Measurements from ENCODE around the gene NUP214. TPM values are rescaled to one million over a fixed set of nuclear protein-coding genes. Genes with fewer than 3 reads are reported as not detected.
"Not testable (repeated sequence)": the region's sequence is repeated elsewhere in the genome, so short reads cannot be mapped to it uniquely, and the experiment has no call there.

NUP214 gene
- total and polyA plus RNA-seq, 9 donors: 21.2 to 35.6 (median 29.7) TPM

DNA sequence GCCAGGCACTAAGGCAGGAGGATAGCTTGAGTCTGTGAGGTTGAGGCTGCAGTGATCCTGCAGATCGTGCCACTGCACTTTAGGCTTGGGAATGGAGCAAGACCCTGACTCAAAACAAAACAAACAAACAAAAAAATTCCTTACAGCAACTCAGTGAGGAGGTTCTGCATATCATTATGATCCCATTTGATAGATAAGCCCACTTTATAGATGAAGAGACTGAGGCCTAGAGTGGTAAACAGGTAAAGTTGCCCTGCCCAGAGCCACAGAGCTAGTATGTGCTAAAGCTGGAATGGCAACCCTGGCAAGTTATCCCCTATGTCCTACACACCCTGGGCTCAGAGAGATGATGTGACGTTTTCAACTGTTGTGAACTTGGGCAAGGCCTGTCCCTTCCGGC lies 21.9 kb upstream of the NUP214 start:
- Histone ChIP-seq H3K4me1 (ENCODE audit: control insufficient read depth, insufficient read depth, low read length) (peaks cover 39% of the 10 kb centered on the region), H3K4me3 (ENCODE audit: low read length) (no peak overlapping the region), H3K27me3 (ENCODE audit: control insufficient read depth, insufficient read depth, low read length) (no peaks in the 10 kb centered on the region), H3K27ac (ENCODE audit: low read length) (no peak overlapping the region), H3K36me3 (ENCODE audit: control insufficient read depth, insufficient read depth, low read length) (no peaks in the 10 kb centered on the region), H3K9me3 (replicated peaks; ENCODE audit: control insufficient read depth, low read depth, low read length) (no peaks in the 10 kb centered on the region)
- 100% methylated on average over 1 of the region's 3 CpGs for WGBS (ENCODE audit: insufficient coverage)
- no peak for DNase-seq

GRCh38 chr9:131104016-131104740 lies 21.2 kb upstream of the NUP214 start:
- Histone ChIP-seq H3K27ac (ENCODE audit: low read length) (no peak overlapping the region), H3K9me3 (replicated peaks; ENCODE audit: control insufficient read depth, low read depth, low read length) (no peaks in the 10 kb centered on the region), H3K4me1 (ENCODE audit: control insufficient read depth, insufficient read depth, low read length) (peaks cover 32% of the 10 kb centered on the region), H3K4me3 (ENCODE audit: low read length) (no peak overlapping the region), H3K27me3 (ENCODE audit: control insufficient read depth, insufficient read depth, low read length) (no peaks in the 10 kb centered on the region), H3K36me3 (ENCODE audit: control insufficient read depth, insufficient read depth, low read length) (no peaks in the 10 kb centered on the region)
- 59% methylated on average over 3 of the region's 5 CpGs for WGBS (ENCODE audit: insufficient coverage)
- no peak for DNase-seq

DNA sequence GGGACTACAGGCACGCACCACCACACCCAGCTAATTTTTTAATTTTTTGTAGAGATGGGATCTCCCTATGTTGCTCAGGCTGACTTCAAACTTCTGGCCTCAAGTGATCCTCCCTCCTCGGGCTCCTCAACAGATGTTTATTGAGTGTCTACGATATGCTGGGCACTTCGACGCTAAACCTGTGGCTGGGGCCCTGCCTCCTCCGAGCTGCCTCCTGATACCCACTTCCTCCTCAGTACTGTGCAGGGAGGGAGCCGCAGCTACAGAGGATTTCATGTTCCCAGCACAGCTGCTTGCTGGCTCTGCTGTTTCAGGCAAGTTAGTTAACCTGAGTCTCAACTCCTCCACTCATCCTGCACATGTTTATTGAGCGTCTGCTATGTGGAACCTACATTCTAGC lies 19.4 kb upstream of the NUP214 start:
- Histone ChIP-seq H3K4me3 (ENCODE audit: low read length) (no peak overlapping the region), H3K9me3 (replicated peaks; ENCODE audit: control insufficient read depth, low read depth, low read length) (no peaks in the 10 kb centered on the region), H3K27me3 (ENCODE audit: control insufficient read depth, insufficient read depth, low read length) (no peaks in the 10 kb centered on the region), H3K4me1 (ENCODE audit: control insufficient read depth, insufficient read depth, low read length) (peaks cover 19% of the 10 kb centered on the region), H3K27ac (ENCODE audit: low read length) (no peak overlapping the region), H3K36me3 (ENCODE audit: control insufficient read depth, insufficient read depth, low read length) (no peaks in the 10 kb centered on the region)
- no peak for DNase-seq
- 93% methylated on average over 6 of the region's 8 CpGs for WGBS (ENCODE audit: insufficient coverage)

DNA sequence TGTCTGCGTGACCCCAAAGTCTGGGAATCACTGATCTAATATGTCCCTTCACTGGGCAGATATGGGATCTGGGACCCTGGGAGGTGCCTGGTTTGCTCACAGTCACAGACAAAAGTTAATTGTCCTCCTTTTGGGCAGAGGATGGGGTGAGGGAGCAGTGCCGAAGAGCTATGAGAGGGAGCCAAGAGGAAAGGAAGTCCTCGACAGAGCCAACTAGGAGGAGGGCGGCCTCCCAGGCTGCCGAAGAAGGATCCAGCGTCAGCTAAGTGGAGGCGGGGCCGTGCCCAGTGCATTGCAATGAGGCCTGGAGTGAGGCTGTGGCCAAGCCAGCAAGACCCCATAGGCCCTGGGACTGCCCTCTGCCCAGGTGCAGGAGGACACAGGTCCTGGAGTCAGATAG lies 17.6 kb upstream of the NUP214 start:
- H3K36me3 ChIP-seq (ENCODE audit: control insufficient read depth, insufficient read depth, low read length): peaks cover 2% of the 10 kb centered on the region
- no peaks in the 10 kb centered on the region for H3K27me3 ChIP-seq (ENCODE audit: control insufficient read depth, insufficient read depth, low read length)
- peaks cover 9% of the 10 kb centered on the region for H3K4me1 ChIP-seq (ENCODE audit: control insufficient read depth, insufficient read depth, low read length)
- WGBS (ENCODE audit: insufficient coverage): 63% methylated on average over 7 of the region's 8 CpGs
- no peak overlapping the region for H3K4me3 ChIP-seq (ENCODE audit: low read length)
- no peak overlapping the region for H3K27ac ChIP-seq (ENCODE audit: low read length)
- no peak for DNase-seq
- no peaks in the 10 kb centered on the region for H3K9me3 ChIP-seq (replicated peaks; ENCODE audit: control insufficient read depth, low read depth, low read length)

DNA sequence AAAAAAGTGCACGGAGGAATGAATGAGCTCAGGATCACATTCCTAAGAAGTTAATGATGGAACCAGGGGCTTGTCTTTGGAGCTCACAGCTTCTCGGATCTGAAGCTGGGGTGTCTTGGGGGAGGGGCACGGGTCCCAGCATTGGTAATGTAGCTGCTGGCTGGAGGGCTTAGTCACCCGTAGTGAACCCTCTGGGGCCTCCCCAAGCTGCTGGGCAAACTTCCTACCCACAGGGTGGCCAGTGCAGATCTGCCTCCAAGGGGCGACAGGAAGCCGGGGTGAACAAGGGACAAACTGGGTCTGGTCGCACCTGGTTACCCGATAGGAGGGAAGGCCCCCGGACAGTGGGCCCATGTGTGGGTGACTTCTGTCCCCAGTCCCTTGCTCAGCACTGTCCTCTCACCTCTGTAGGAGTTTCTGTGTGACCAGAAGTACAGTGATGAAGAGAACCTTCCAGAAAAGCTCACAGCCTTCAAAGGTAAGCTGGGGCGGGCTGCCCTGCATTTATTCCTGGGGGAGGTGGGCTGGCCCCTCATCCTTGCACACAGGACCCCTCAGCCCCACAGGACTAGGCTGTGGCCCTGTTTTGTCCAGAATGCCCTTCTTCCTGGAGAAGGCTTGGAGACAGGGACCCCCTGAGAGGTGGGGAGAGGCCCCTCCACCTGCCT lies 14.1 kb upstream of the NUP214 start:
- H3K9me3 ChIP-seq (replicated peaks; ENCODE audit: control insufficient read depth, low read depth, low read length): no peaks in the 10 kb centered on the region
- DNase-seq: no peak
- WGBS (ENCODE audit: insufficient coverage): 36% methylated on average over 5 of the region's 10 CpGs
- H3K4me3 ChIP-seq (ENCODE audit: low read length): no peak overlapping the region
- no peaks in the 10 kb centered on the region for H3K27me3 ChIP-seq (ENCODE audit: control insufficient read depth, insufficient read depth, low read length)
- no peak overlapping the region for H3K27ac ChIP-seq (ENCODE audit: low read length)
- H3K4me1 ChIP-seq (ENCODE audit: control insufficient read depth, insufficient read depth, low read length): no peaks in the 10 kb centered on the region
- H3K36me3 ChIP-seq (ENCODE audit: control insufficient read depth, insufficient read depth, low read length): peaks cover 3% of the 10 kb centered on the region

GRCh38 chr9:131111854-131112311 lies 13.5 kb upstream of the NUP214 start:
- Histone ChIP-seq H3K27me3 (ENCODE audit: control insufficient read depth, insufficient read depth, low read length) (no peaks in the 10 kb centered on the region), H3K36me3 (ENCODE audit: control insufficient read depth, insufficient read depth, low read length) (peaks cover 3% of the 10 kb centered on the region), H3K27ac (ENCODE audit: low read length) (no peak overlapping the region), H3K9me3 (replicated peaks; ENCODE audit: control insufficient read depth, low read depth, low read length) (no peaks in the 10 kb centered on the region), H3K4me1 (ENCODE audit: control insufficient read depth, insufficient read depth, low read length) (no peaks in the 10 kb centered on the region), H3K4me3 (ENCODE audit: low read length) (no peak overlapping the region)
- 76% methylated on average over 21 of the region's 25 CpGs for WGBS (ENCODE audit: insufficient coverage)
- no peak for DNase-seq

- Histone ChIP-seq H3K4me3 (ENCODE audit: low read length) (no peak overlapping the region), H3K9me3 (replicated peaks; ENCODE audit: control insufficient read depth, low read depth, low read length) (no peaks in the 10 kb centered on the region), H3K36me3 (ENCODE audit: control insufficient read depth, insufficient read depth, low read length) (peaks cover 3% of the 10 kb centered on the region), H3K27me3 (ENCODE audit: control insufficient read depth, insufficient read depth, low read length) (no peaks in the 10 kb centered on the region), H3K4me1 (ENCODE audit: control insufficient read depth, insufficient read depth, low read length) (peaks cover 2% of the 10 kb centered on the region), H3K27ac (ENCODE audit: low read length) (no peak overlapping the region)
- 70% methylated on average over 13 of the region's 23 CpGs for WGBS (ENCODE audit: insufficient coverage)
- DNase-seq: no peak
These were observed 12.8 kb upstream of the NUP214 start for GRCh38 chr9:131112374-131113154.

DNA sequence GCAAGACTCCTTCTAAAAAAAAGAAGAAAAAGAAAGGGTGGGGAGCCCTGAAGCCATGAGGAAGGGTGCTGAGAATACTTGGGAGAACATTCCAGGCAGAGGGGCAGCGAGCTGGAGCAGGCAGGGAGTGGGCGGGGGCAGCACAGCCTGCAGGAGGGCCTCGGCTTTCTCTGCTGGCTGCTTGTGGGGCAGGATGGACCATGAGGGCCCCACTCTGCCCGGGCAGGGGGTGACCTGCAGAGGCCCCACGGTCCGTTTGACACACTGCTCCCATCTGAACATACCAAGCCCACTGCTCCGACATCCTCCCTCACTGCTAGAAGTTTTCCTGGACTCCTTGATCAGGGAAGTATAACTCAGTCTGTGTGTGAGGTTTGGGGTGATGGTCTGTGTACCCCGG lies 11.7 kb upstream of the NUP214 start:
- no peak overlapping the region for H3K4me3 ChIP-seq (ENCODE audit: low read length)
- H3K9me3 ChIP-seq (replicated peaks; ENCODE audit: control insufficient read depth, low read depth, low read length): no peaks in the 10 kb centered on the region
- H3K4me1 ChIP-seq (ENCODE audit: control insufficient read depth, insufficient read depth, low read length): peaks cover 2% of the 10 kb centered on the region
- WGBS (ENCODE audit: insufficient coverage): 77% methylated on average over 3 of the region's 8 CpGs
- peaks cover 3% of the 10 kb centered on the region for H3K36me3 ChIP-seq (ENCODE audit: control insufficient read depth, insufficient read depth, low read length)
- DNase-seq: no peak
- H3K27me3 ChIP-seq (ENCODE audit: control insufficient read depth, insufficient read depth, low read length): no peaks in the 10 kb centered on the region
- H3K27ac ChIP-seq (ENCODE audit: low read length): no peak overlapping the region

GRCh38 chr9:131114084-131114535 lies 11.3 kb upstream of the NUP214 start:
- Histone ChIP-seq H3K4me1 (ENCODE audit: control insufficient read depth, insufficient read depth, low read length) (peaks cover 2% of the 10 kb centered on the region), H3K27me3 (ENCODE audit: control insufficient read depth, insufficient read depth, low read length) (no peaks in the 10 kb centered on the region), H3K36me3 (ENCODE audit: control insufficient read depth, insufficient read depth, low read length) (peaks cover 3% of the 10 kb centered on the region), H3K9me3 (replicated peaks; ENCODE audit: control insufficient read depth, low read depth, low read length) (no peaks in the 10 kb centered on the region), H3K4me3 (ENCODE audit: low read length) (no peak overlapping the region), H3K27ac (ENCODE audit: low read length) (no peak overlapping the region)
- WGBS (ENCODE audit: insufficient coverage): 83% methylated on average over 8 of the region's 8 CpGs
- DNase-seq: no peak

GRCh38 chr9:131115360-131115742 lies 10.0 kb upstream of the NUP214 start:
- not testable (repeated sequence) for H3K27ac ChIP-seq (ENCODE audit: low read length)
- WGBS (ENCODE audit: insufficient coverage): no CpG with 5 or more reads among the region's 6 CpGs

More at GRCh38 chr9:131115360-131115742, 10.0 kb upstream of the NUP214 start:
- H3K4me1 ChIP-seq (ENCODE audit: control insufficient read depth, insufficient read depth, low read length); H3K27me3 ChIP-seq (ENCODE audit: control insufficient read depth, insufficient read depth, low read length); H3K9me3 ChIP-seq (replicated peaks; ENCODE audit: control insufficient read depth, low read depth, low read length); DNase-seq; H3K36me3 ChIP-seq (ENCODE audit: control insufficient read depth, insufficient read depth, low read length); H3K4me3 ChIP-seq (ENCODE audit: low read length): not testable (repeated sequence)
